Mesenchymal stem cell (in vitro differentiated cells and primary cell): ENCODE data around the gene XPNPEP1.
"Not testable (repeated sequence)": the region's sequence is repeated elsewhere in the genome, so short reads cannot be mapped to it uniquely, and the experiment has no call there.

Experiments
- DNase-seq: peaks from one replicate; pipeline ENCODE4 v3.0.0-alpha.2; 2013
- H2AFZ ChIP-seq: one replicate; pipeline ENCODE4 v1.6.1; 2013; ENCODE audit warnings: low read depth, mild to moderate bottlenecking, control low read depth, inconsistent platforms, low read length, moderate library complexity
- H2AK5ac ChIP-seq: 2 replicates; pipeline ENCODE4 v1.6.1; 2013; ENCODE audit warnings: low read length, moderate library complexity, mild to moderate bottlenecking, inconsistent platforms; ENCODE audit not compliant: severe bottlenecking
- H2BK120ac ChIP-seq: one replicate; pipeline ENCODE4 v1.6.1; 2013; ENCODE audit warnings: low read depth, mild to moderate bottlenecking, inconsistent platforms, low read length, moderate library complexity
- H2BK12ac ChIP-seq, 2 experiments: one replicate each; pipeline ENCODE4 v1.6.1; 2013; ENCODE audit warnings: inconsistent platforms in 2 of 2, low read length in 2 of 2, mild to moderate bottlenecking in 2 of 2, moderate library complexity in 2 of 2, control low read depth in 1 of 2
- H2BK15ac ChIP-seq: one replicate; pipeline ENCODE4 v1.6.1; 2013; ENCODE audit warnings: mild to moderate bottlenecking, low read depth, inconsistent platforms; ENCODE audit not compliant: poor library complexity, severe bottlenecking
- H2BK5ac ChIP-seq: 2 replicates; pipeline ENCODE4 v1.6.1; 2013; ENCODE audit warnings: low read depth, mild to moderate bottlenecking, low read length, control low read depth, inconsistent platforms; ENCODE audit not compliant: poor library complexity, severe bottlenecking
- H3K14ac ChIP-seq, 2 experiments: one replicate each; pipeline ENCODE4 v1.6.1; 2013; ENCODE audit warnings: inconsistent platforms in 2 of 2, low read length in 2 of 2, control low read depth in 1 of 2, mild to moderate bottlenecking in 1 of 2, moderate library complexity in 1 of 2
- H3K18ac ChIP-seq, 2 experiments: one replicate each; pipeline ENCODE4 v1.6.1; 2013; ENCODE audit warnings: inconsistent platforms in 2 of 2, low read length in 2 of 2, control low read depth in 1 of 2, low read depth in 1 of 2, mild to moderate bottlenecking in 1 of 2
- H3K23ac ChIP-seq, 2 experiments: one replicate each; pipeline ENCODE4 v1.6.1; 2013; ENCODE audit warnings: inconsistent platforms in 2 of 2, low read length in 2 of 2, mild to moderate bottlenecking in 2 of 2, moderate library complexity in 2 of 2, control low read depth in 1 of 2
- H3K27ac ChIP-seq: 2 replicates; pipeline ENCODE4 v1.5.1; 2013; ENCODE audit warnings: mild to moderate bottlenecking, moderate library complexity, low read length, control low read depth, inconsistent platforms; ENCODE audit not compliant: poor library complexity, severe bottlenecking
- H3K27me3 ChIP-seq, 2 experiments: 2 replicates each; pipeline versions ENCODE4 v1.6.1 to v1.7.0; 2013; ENCODE audit warnings: low read length in 2 of 2, mild to moderate bottlenecking in 2 of 2, moderate library complexity in 2 of 2, control low read depth in 1 of 2, inconsistent platforms in 1 of 2; ENCODE audit not compliant: control insufficient read depth in 1 of 2, insufficient read depth in 1 of 2
- H3K36me3 ChIP-seq, 2 experiments: 2 replicates each; pipeline versions ENCODE4 v1.6.1 to v1.7.0; 2013; ENCODE audit warnings: low read length in 2 of 2, control low read depth in 1 of 2, inconsistent platforms in 1 of 2, low read depth in 1 of 2, mild to moderate bottlenecking in 1 of 2; ENCODE audit not compliant: insufficient read depth in 2 of 2, control insufficient read depth in 1 of 2
- H3K4ac ChIP-seq, 2 experiments: one replicate each; pipeline ENCODE4 v1.6.1; 2013; ENCODE audit warnings: inconsistent platforms in 2 of 2, low read length in 2 of 2, mild to moderate bottlenecking in 2 of 2, moderate library complexity in 2 of 2, control low read depth in 1 of 2, low read depth in 1 of 2
- H3K4me1 ChIP-seq: 2 replicates; pipeline ENCODE4 v1.6.1; 2013; ENCODE audit warnings: low read depth, low read length, control low read depth; ENCODE audit not compliant: control insufficient read depth, insufficient read depth
- H3K4me2 ChIP-seq: 2 replicates; pipeline ENCODE4 v1.6.1; 2013; ENCODE audit warnings: low read length, mild to moderate bottlenecking, inconsistent platforms; ENCODE audit not compliant: poor library complexity, severe bottlenecking
- H3K4me3 ChIP-seq, 2 experiments: 2 replicates each; pipeline versions ENCODE4 v1.5.1 to v1.7.0; 2013; ENCODE audit warnings: low read length in 2 of 2, mild to moderate bottlenecking in 2 of 2, control low read depth in 1 of 2, low read depth in 1 of 2; ENCODE audit not compliant: insufficient read depth in 1 of 2
- H3K79me1 ChIP-seq: replicated peaks from 2 replicates; pipeline ENCODE4 v1.6.1; 2013; ENCODE audit warnings: mild to moderate bottlenecking, control low read depth, low read length, inconsistent platforms; ENCODE audit not compliant: poor library complexity, severe bottlenecking
- H3K9ac ChIP-seq: 2 replicates; pipeline ENCODE4 v1.7.0; 2013; ENCODE audit warnings: mild to moderate bottlenecking, low read length, moderate library complexity
- H3K9me3 ChIP-seq: 2 replicates; pipeline ENCODE4 v1.7.0; 2013; ENCODE audit warnings: mild to moderate bottlenecking, low read length; ENCODE audit not compliant: control insufficient read depth
- H4K8ac ChIP-seq: one replicate; pipeline ENCODE4 v1.6.1; 2013; ENCODE audit warnings: inconsistent platforms, mild to moderate bottlenecking, low read length, moderate library complexity
- H4K91ac ChIP-seq: one replicate; pipeline ENCODE4 v1.6.1; 2013; ENCODE audit warnings: mild to moderate bottlenecking, low read length, inconsistent platforms
- WGBS: methylation state at CpG from one replicate; pipeline ENCODE4 v1.1.7; 2013; ENCODE audit warnings: mixed read lengths; 5-methylcytosine and 5-hydroxymethylcytosine counted together

Gene XPNPEP1

GRCh38 chr10:109922358-109922975 lies 844 bp downstream of the XPNPEP1 start:
- H3K18ac ChIP-seq = peak overlapping the region; percentile 96 to 98
- no peaks in the 10 kb centered on the region for H3K27me3 ChIP-seq
- no peak overlapping the region for H2AFZ ChIP-seq
- peak overlapping the region; percentile 91 for H4K8ac ChIP-seq
- H2BK12ac ChIP-seq = peak overlapping the region in 1 of 2 experiments; percentile 7
- H3K4me2 ChIP-seq = peak overlapping the region; percentile 58
- no peak for DNase-seq
- no peak overlapping the region for H2BK5ac ChIP-seq
- 31% methylated on average over 6 of the region's 7 CpGs for WGBS
- peaks cover 5% of the 10 kb centered on the region for H3K79me1 ChIP-seq
- H2BK15ac ChIP-seq = peak overlapping the region; percentile 21
- H3K23ac ChIP-seq = peak overlapping the region in 1 of 2 experiments; percentile 46
- H2AK5ac ChIP-seq = peak overlapping the region; percentile 12
- H3K9ac ChIP-seq = peak overlapping the region; percentile 96
- H2BK120ac ChIP-seq = peak overlapping the region; percentile 87
- peak overlapping the region; percentile 71 to 96 for H3K4ac ChIP-seq
- H3K14ac ChIP-seq = peak overlapping the region; percentile 65 to 98
- peak overlapping the region; percentile 81 for H4K91ac ChIP-seq
- H3K36me3 ChIP-seq = peaks cover 4 to 5% of the 10 kb centered on the region in 2 experiments
- peaks cover 8% of the 10 kb centered on the region for H3K4me1 ChIP-seq
- peak overlapping the region; percentile 86 to 93 for H3K4me3 ChIP-seq
- no peaks in the 10 kb centered on the region for H3K9me3 ChIP-seq
- peak overlapping the region; percentile 47 for H3K27ac ChIP-seq

GRCh38 chr10:109920016-109920415 lies 3.3 kb downstream of the XPNPEP1 start:
- peaks cover 8% of the 10 kb centered on the region for H3K4me1 ChIP-seq
- H3K79me1 ChIP-seq = peaks cover 5% of the 10 kb centered on the region
- no peak overlapping the region for H2BK5ac ChIP-seq
- no peak overlapping the region for H3K23ac ChIP-seq
- no peak overlapping the region for H2BK15ac ChIP-seq
- H3K9me3 ChIP-seq = no peaks in the 10 kb centered on the region
- no peak overlapping the region for H3K27ac ChIP-seq
- H3K4me2 ChIP-seq = no peak overlapping the region
- no peak overlapping the region for H2BK12ac ChIP-seq
- DNase-seq = no peak
- no peak overlapping the region for H2BK120ac ChIP-seq
- H3K18ac ChIP-seq = no peak overlapping the region
- peaks cover 4 to 5% of the 10 kb centered on the region in 2 experiments for H3K36me3 ChIP-seq
- H2AK5ac ChIP-seq = no peak overlapping the region
- H2AFZ ChIP-seq = no peak overlapping the region
- no peak overlapping the region for H4K91ac ChIP-seq
- H3K27me3 ChIP-seq = no peaks in the 10 kb centered on the region
- 100% methylated on average over 2 of the region's 3 CpGs for WGBS
- no peak overlapping the region for H4K8ac ChIP-seq
- no peak overlapping the region for H3K4me3 ChIP-seq
- no peak overlapping the region for H3K14ac ChIP-seq
- no peak overlapping the region for H3K4ac ChIP-seq
- H3K9ac ChIP-seq = no peak overlapping the region

DNA sequence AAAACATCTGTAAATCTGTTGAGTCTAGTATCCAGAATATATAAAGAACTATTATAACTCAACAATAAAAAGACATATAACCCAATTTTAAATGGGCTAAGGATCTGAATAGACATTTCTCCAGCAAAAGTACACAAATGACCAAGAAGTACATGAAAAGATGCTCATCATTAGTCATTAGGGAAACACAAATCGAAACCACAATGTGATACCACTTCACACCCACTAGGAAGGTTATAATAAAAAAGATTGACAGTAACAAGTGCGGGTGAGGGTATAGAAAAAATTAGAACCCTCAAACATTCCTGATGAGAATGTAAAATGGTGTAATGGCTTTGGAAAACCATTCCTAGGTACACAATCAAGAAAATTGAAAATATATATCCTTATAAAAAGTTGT lies 4.1 kb downstream of the XPNPEP1 start:
- DNase-seq = no peak
- Histone ChIP-seq H4K91ac (no peak overlapping the region), H3K79me1 (peaks cover 5% of the 10 kb centered on the region), H3K36me3 (peaks cover 4 to 5% of the 10 kb centered on the region in 2 experiments), H3K4me2 (no peak overlapping the region), H2BK5ac (no peak overlapping the region), H3K9ac (no peak overlapping the region), H3K14ac (no peak overlapping the region), H3K18ac (no peak overlapping the region), H2BK15ac (no peak overlapping the region), H3K23ac (no peak overlapping the region), H2BK12ac (no peak overlapping the region), H2BK120ac (no peak overlapping the region), H2AK5ac (no peak overlapping the region), H3K27me3 (no peaks in the 10 kb centered on the region), H3K4ac (no peak overlapping the region), H3K4me3 (no peak overlapping the region), H3K4me1 (peaks cover 9% of the 10 kb centered on the region), H4K8ac (no peak overlapping the region), H3K9me3 (no peaks in the 10 kb centered on the region), H2AFZ (no peak overlapping the region), H3K27ac (no peak overlapping the region)
- no CpG with 5 or more reads among the region's 2 CpGs for WGBS

DNA sequence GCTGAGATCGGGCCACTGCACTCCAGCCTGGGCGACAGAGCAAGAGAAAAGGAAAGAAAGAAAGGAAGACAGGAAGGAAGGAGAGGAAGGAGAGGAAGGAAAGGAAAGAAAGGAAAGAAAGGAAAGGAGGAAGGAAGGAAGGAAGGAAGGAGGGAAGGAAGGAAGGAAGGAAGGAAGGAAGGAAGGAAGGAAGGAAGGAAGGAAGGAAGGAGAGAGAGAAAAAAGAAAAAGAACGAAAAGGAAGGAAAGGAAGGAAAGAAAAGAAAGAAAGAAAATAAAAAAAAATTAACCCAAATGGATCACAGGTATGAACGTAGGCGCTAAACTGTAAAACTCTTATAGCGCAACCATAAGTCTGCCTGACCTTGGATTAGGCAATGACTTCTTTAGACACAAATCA lies 4.6 kb downstream of the XPNPEP1 start:
- H3K14ac ChIP-seq, H3K79me1 ChIP-seq, H3K4me2 ChIP-seq, H3K18ac ChIP-seq, H2BK12ac ChIP-seq, H3K27ac ChIP-seq, H2BK120ac ChIP-seq, H3K9ac ChIP-seq, H4K8ac ChIP-seq, H3K4ac ChIP-seq, H3K9me3 ChIP-seq, H3K4me3 ChIP-seq, H2AK5ac ChIP-seq, H2BK5ac ChIP-seq, H2AFZ ChIP-seq, H3K36me3 ChIP-seq, H4K91ac ChIP-seq, H3K4me1 ChIP-seq, DNase-seq, H3K23ac ChIP-seq, H2BK15ac ChIP-seq, H3K27me3 ChIP-seq: not testable (repeated sequence)
- 98% methylated on average over 6 of the region's 6 CpGs for WGBS
